ENCODE results near the gene CASP10. TPM values are rescaled to one million over a fixed set of nuclear protein-coding genes. Genes with fewer than 3 reads are reported as not detected.

Gene CASP10
- total and polyA plus RNA-seq, 2 of the 4 experiments (the other 2 are of a cell fraction), result 0.12 to 0.90 TPM

DNA sequence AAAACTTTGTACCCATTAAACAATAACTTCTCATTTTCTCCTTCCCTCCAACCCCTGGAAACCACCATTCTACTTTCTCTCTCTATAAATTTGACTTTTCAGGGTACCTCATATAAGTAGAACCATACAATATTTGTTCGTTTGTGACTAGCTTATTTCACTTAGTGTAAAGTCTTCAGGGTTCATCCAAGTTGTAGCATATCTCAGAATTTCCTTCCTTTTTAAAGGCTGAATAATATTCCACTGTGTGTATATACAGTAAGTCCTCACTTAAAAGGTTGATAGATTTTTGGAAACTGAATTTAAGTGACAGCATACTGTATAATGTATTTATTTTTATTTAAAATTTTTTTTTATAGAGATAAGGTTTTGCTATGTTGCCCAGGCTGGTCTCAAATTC lies 13.9 kb downstream of the CASP10 start:
- no peak overlapping the region for H4K5ac ChIP-seq (ENCODE audit: low read depth, low read length)
- H3K4me1 ChIP-seq (ENCODE audit: control insufficient read depth, insufficient read depth, low read length), result no peaks in the 10 kb centered on the region
- no peak overlapping the region for H2BK5ac ChIP-seq (ENCODE audit: low read depth, low read length, poor library complexity, severe bottlenecking)
- no peak overlapping the region for H3K18ac ChIP-seq (ENCODE audit: low read depth, low read length)
- H3K4me2 ChIP-seq (ENCODE audit: low read depth, low read length), result no peak overlapping the region
- H2BK20ac ChIP-seq (ENCODE audit: low read depth, low read length), result no peak overlapping the region
- TF ChIP-seq CHD1 (IDR thresholded peaks at IDR 0.05; ENCODE audit: low read depth, low read length), result no peak
- TF ChIP-seq, protein P1, sequence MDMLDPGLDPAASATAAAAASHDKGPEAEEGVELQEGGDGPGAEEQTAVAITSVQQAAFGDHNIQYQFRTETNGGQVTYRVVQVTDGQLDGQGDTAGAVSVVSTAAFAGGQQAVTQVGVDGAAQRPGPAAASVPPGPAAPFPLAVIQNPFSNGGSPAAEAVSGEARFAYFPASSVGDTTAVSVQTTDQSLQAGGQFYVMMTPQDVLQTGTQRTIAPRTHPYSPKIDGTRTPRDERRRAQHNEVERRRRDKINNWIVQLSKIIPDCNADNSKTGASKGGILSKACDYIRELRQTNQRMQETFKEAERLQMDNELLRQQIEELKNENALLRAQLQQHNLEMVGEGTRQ (IDR thresholded peaks at IDR 0.05; ENCODE audit: low read depth, low read length), result no peak
- POLR2A ChIA-PET (ENCODE audit: unreplicated experiment), result no interaction called here
- no peak overlapping the region for H2BK15ac ChIP-seq (ENCODE audit: low read depth, low read length)
- H2AK5ac ChIP-seq (ENCODE audit: low read depth, low read length), result no peak overlapping the region
- no peak overlapping the region for H3K4ac ChIP-seq (ENCODE audit: low read depth, low read length)
- no peak overlapping the region for H2AFZ ChIP-seq (replicated peaks; ENCODE audit: low read length, poor library complexity)
- H3K4me3 ChIP-seq (ENCODE audit: insufficient read depth, low read depth, low read length), result no peak overlapping the region
- H3K79me1 ChIP-seq (ENCODE audit: low read depth in 1 of 2, low read length in 2 of 2), result no peaks in the 10 kb centered on the region
- H3K9me1 ChIP-seq (ENCODE audit: insufficient read depth, low read length), result no peaks in the 10 kb centered on the region
- H4K8ac ChIP-seq (ENCODE audit: low read depth in 2 of 2, low read length in 2 of 2), result no peak overlapping the region
- H3K14ac ChIP-seq (replicated peaks; ENCODE audit: low read depth, low read length), result no peak overlapping the region
- H3K36me3 ChIP-seq (ENCODE audit: control insufficient read depth, insufficient read depth, low read length), result no peaks in the 10 kb centered on the region
- H2BK120ac ChIP-seq (ENCODE audit: low read depth, low read length), result no peak overlapping the region
- peaks cover 3% of the 10 kb centered on the region; the same call in 1 of the 2 replicates for H3K27me3 ChIP-seq (ENCODE audit: control insufficient read depth, insufficient read depth, low read length)
- H3K27ac ChIP-seq (ENCODE audit: insufficient read depth, low read length), result no peak overlapping the region
- BruUV-seq (replicated peaks), result no TSS peak
- no peak overlapping the region for H3K23ac ChIP-seq (ENCODE audit: low read depth, low read length)
- H3K9ac ChIP-seq (ENCODE audit: low read depth, low read length), result no peak overlapping the region
- H2AK9ac ChIP-seq (replicated peaks; ENCODE audit: low read depth, low read length, poor library complexity), result no peak overlapping the region
- H4K20me1 ChIP-seq (ENCODE audit: insufficient read depth, low read length), result no peaks in the 10 kb centered on the region
- intact Hi-C loops (cut with micrococcal nuclease), result no loop called here
- no peak for DNase-seq
- ATAC-seq (ENCODE audit: low read depth), result no peak
- CTCF ChIA-PET, result no interaction called here
- H4K91ac ChIP-seq (ENCODE audit: insufficient read depth, low read depth, low read length), result no peak overlapping the region
- dilution Hi-C loops (cut with HindIII; ENCODE audit: low sequenced_read_pairs, unreplicated experiment), result no loop called here
- in situ Hi-C loops (cut with MboI; ENCODE audit: low sequenced_read_pairs), result no loop called here
- H3K56ac ChIP-seq (ENCODE audit: extremely low read depth, insufficient read depth, low read length), result no peak overlapping the region
- no peaks in the 10 kb centered on the region for H3K9me3 ChIP-seq (ENCODE audit: control insufficient read depth, insufficient read depth, low read length)
- no CpG with 5 or more reads among the region's 1 CpG for WGBS, 2 experiments (ENCODE audit: extremely low coverage in 2 of 2, insufficient read length in 1 of 2)

Measured in IMR-90 (cell line).